GM18861 (cell line): ENCODE results near the gene PKDREJ.

Experiments used
- ATAC-seq: cut with Tn5 transposase; IDR thresholded peaks from one replicate; pipeline ENCODE4 v1.9.1; 2021; ENCODE audit not compliant: unreplicated experiment

Gene PKDREJ

DNA sequence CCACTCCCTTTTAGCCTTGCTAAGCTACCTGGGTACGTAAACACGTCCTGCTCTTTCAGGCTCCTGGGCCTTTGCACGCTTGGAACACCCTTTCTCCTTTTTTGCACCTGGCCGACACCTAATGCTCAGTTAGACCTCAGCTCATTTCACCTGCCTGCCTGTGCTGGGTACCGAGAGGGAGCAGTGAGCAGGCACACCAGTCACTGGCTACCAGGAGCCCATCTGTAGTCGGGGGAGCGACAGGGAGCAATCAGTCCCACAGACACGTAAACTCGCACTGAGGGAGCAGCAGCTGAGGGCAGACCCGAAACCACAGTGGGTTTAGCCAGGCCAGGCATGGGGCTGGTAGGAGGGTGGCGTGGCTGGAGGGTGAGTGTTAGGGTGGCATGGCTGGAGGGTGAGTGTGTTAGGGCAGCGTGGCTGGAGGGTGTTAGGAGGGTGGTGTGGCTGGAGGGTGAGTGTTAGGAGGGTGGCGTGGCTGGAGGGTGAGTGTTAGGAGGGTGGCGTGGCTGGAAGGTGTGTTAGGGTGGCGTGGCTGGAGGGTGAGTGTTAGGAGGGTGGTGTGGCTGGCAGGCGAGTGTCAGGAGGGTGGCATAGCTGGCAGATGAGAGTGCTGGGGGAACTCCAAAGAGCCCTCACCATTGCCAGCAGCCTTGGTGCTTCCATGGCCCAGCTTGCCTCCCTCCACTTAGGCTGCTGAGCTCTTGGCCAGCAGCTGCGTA, 27.1 kb upstream of the PKDREJ start:
- no peak for ATAC-seq

DNA sequence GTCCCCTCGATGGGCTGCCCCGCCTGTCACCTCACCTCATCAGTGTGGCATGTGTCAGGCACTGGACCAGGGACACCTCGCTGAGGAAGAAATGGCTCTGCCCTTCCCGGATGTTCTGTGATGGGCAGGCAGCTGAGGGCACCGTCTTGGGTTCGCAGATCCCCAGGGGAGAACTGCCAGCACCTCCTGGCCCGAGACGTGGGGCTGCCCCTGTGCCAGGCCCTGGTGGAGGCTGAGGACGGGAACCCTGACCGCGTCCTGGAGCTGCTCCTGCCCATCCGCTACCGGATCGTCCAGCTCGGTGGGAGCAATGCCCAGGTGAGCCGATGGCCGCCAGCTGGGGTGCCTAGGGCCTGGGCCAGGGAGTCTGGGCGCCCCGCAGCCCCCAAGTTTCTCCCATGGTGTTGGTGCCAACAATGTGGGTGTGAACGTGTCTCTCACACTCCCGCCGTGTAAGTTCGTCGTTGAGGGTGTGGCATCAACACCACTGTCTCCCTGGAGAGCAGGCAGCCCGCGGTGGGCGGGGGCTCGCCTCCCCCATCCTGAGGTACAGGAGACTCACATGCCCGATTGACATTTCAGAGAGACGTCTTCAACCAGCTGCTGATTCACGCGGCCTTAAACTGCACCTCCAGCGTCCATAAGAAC, 26.2 kb upstream of the PKDREJ start:
- no peak for ATAC-seq

DNA sequence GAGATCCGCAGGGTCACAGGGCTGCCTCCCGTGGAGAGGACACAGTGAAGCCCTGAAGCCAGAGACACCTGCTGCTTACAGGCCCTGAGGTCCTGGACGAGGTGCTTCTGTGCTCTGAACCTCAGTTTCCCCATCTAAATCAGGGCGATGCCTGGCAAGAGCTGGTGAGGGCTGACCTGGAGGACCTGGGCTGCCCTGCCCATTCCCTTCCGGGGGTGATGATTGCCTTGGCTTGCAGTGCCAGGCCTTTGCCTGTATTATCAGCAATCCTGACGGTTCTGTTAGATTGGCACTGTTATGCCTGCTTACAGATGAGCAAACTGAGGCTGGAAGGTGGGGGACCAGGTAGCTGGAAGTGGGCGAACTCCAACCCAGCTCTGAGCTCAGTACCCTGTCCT, 25.7 kb upstream of the PKDREJ start:
- ATAC-seq = no peak

DNA sequence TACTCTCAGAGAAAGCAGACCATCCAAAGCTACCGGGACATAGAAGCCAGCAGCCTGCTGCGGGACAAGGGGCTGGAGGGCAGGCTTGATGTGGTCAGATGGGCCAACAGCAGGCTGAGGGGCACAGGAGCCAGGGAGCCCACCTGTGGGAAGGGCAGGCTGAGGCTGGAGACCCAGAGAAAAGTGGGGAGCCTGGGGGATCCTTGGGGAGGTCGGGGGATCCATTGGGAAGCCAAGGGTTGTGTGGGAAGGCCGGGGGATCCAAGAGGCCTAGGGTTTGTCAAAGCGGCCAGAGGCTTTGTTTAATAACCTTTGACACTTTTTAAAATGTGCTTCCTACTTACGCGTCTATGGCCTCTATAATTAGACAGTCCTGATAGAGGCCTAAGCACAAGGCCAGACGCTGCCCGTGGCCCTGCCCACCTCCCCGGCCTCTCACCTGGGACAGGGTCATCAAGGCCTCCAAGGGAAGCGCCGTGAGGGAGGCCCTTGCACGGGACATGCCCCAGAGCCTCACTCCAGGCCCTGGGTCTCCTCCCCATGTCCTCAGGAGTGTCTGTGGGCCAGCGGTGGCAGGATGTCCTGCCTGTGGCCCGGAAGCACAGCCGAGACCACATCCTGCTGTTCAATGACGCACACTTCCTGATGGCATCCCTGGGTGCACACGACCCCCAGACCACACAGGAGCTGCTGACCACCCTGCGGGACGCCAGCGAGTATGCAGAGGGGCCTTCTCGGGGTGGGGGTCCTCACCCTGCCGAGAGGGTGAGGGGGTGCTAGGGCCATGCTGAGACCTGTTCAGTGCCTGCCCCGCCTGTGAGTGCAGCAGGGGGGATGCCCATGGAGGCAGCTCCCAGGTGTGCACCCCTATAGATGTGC, 25.0 kb upstream of the PKDREJ start:
- ATAC-seq = peak; percentile 60

DNA sequence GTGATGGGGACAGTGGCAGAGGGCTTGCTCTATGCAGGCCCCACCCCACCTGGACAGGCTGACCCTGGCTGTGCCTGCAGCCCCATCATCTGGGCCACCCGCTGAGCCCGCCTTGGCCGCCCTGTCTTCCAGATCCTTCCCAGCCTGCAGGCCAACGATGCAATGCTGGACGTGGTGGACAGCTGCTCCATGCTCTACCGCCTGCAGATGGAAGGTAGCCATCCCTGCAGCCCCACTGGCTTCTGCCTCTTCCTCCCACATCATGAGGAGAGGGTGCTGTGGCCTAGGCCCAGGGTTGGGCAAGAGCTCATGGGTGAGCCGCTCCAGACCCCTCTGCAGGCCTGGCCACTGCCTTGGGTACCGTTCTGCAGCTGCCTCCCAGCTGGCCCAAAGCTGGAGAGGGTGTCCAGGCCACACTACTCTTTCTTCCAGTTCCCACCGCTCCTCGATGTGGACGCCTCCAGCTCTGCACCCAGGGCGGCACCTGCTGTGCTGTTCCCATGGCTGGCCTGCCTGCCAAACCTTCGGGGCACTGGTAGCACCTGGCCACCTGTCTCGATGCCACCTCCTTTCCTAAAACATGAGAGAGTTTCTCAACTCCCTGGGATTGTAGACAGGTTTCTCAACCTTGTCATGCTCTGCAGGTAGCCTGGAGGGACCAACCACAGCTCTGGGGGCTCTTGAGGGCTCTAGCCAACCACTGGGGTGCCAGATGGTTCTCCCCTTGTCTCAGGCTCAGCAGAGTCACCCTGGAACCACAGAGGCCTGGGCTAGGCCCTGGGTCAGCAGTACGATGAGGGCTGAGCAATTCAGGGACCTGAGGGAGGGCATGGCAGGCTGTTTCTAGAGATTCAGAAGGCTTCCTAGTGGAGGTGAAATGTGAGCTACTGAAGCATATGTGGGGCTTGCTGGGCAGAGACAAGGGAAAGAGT, 24.1 kb upstream of the PKDREJ start:
- no peak for ATAC-seq

DNA sequence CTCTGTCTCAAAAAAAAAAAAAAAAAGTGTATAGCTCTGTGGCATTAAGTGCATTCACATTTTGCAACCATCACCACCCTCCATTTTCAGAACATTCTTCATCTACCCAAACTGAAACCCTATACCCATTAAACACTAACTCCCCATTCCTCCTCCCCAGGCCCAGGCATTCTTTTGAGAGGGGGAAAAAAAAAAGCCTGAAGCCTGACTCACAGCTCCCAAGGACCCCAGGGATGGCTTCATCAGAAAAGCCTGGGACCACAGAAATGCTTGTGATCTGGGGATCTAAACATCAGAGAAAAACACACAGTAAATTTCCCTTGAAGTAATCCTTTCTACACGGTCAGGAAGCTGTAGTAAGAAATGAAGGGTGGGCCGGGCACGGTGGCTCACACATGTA, 22.9 kb upstream of the PKDREJ start:
- no peak for ATAC-seq

DNA sequence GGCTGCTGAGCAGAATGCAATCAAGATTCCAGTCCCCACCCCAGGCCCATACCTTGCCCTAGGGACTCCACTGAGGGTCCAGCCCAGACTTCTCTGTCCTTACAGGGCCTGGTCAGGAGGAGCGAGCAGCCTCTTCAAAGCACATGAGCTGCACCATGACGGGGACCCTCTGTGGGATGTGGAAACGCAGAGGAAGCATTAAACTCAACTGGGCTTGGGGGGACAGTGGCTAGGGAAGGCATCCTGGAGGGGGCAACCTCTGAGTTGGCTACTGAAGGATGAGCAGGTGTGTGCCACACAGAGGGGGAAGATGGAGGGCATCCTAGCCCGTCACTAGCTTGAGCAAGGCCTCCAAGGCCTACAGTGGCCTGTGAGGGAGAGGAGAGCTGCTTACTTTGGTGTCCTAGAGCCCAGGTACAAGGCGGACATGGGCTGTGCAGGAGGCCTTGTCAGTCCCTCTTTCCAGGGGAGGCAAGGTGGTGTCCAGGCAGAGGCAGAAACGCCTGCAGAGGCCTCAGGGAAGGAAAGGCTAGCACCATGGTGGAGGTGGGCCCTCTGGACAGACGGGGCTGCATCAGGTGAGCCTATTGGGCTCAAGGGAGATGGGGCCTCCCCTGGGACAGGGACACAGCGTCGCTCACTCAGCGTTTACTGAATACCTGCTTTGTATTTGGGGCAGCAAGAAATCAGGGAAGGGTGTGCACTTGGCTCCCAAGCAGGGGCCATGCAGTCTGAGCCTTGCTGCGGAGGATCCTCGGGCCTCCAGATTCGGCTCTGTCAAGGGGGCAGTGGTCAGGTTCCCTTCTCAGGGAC, 18.9 kb upstream of the PKDREJ start:
- ATAC-seq = no peak

DNA sequence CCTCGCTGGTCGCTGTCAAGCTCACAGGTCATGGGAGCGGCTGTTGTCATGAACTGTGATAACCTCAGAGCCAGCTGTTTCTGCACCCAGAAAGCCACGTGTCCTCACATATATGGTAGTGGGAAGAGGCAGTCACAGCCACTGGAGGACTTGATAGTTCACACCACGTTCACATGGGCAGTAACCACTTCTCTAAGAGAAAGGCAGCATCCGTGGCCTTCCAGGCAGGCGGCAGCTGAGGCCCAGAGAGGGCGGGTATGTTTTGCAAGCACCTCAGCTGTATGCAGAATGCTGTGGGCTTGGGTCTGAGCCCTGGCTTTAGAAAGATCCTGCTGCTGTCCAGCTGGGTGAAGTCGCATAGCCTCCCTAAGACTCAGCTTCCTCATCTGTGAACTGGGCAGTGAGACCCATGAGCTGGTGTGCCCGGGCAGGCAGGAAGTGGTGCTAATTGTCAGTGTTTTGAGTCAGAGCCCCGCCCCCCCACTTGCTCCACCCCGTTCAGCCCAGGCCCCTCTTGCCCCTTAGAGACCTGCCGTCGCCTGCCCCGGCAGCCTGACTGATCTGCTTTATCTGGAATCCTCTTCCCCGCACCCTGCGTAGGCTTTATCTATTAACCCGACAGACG, 18.0 kb upstream of the PKDREJ start:
- ATAC-seq = no peak

DNA sequence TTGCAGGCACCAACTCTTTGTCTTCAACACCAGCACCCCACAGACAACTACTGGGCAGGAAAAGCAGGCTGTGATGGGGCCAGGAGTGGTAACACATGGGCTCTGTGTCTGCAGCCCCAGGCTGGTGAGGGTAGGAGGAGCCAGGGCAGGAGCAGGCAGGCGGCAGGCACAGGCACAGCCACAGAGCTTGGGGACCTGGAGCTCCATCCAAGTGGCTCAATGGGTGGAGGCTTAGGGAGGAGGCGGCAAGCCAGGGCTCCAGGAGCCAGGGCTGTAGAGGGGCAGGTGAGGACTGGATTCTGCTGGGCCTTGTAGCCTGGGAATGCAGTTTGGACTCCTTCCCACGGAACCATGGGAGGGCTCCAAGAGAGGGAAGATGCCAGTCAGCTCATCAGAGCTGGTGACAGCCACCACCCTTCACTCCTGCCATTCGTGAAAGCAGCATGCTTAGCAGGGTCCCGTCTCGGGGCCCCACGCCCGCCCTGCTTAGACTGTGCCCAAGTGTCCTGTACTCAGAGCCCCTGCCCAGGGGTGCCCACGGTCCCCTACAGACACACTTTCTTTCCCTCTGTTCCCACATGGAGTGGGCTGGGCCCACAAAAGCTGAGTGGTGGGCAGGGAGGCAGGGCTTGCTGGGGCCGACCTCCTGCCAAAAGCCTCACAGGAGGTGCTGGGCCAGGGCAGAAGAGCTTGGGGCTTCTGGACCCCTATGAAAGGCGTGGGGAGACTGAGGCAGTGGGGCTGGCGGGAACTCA, 17.1 kb upstream of the PKDREJ start:
- ATAC-seq = no peak

DNA sequence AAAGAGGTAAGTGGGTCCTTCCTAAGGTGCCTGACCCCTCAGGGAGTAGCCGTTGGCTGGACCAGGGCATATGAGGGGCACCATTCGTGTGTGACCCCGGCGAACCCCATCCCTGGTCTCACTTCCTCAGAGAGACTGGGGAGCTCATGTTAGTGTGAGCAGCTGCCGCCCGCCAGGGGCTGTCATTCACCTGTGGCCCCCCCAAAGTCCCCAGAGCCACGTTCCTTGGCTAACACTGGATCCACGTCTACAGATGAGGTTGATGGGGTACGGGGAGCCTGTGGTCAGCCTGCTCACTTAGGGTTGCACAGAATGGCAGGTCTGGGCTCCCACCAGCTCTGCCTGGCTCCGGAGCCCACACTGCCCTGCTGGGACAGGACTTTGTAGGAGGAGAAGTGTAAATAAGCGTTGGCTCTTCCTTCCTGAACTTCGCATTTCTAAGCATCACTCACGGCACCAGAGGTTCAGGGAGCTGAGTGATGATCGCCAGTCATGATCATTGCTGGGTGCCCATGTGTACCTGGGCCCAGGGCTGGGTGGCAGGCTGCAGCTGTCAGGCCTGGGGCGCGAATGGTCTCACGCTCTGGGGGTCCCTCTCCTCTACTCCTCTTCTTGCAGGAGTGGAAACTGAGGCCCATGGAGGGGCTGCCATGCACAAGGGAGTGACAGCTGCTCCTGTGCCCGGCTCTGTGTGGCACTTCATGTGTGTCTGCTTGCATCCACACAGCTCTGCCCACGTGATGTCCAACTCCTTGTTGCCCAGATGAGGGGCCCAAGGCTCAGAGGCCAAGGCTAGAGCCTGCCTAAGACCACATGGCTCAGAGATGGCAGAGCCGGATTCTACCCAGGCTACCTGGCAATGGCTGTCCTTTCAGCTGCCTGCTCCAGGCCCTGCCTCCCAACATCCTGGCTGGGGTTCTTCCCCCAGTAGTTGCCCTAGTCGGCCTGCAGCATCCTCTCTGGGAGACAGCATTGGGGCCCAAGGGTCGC, 15.8 kb upstream of the PKDREJ start:
- no peak for ATAC-seq

DNA sequence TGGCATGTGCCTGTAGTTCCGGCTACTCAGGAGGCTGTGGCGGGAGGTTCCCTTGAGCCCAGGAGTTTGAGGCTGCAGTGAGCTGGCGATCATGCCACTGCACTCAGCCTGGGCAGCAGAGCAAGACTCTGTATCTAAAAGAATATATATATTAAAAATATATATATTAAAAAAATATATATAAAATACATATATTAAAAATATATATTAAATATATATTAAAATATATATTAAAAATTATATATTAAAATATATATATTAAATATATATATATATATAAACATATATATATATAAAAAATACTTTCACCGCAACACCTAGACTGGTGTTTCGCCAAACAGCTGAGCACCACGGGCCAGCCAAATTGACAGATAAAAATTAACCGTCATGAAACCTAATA, 13.4 kb upstream of the PKDREJ start:
- ATAC-seq = no peak

DNA sequence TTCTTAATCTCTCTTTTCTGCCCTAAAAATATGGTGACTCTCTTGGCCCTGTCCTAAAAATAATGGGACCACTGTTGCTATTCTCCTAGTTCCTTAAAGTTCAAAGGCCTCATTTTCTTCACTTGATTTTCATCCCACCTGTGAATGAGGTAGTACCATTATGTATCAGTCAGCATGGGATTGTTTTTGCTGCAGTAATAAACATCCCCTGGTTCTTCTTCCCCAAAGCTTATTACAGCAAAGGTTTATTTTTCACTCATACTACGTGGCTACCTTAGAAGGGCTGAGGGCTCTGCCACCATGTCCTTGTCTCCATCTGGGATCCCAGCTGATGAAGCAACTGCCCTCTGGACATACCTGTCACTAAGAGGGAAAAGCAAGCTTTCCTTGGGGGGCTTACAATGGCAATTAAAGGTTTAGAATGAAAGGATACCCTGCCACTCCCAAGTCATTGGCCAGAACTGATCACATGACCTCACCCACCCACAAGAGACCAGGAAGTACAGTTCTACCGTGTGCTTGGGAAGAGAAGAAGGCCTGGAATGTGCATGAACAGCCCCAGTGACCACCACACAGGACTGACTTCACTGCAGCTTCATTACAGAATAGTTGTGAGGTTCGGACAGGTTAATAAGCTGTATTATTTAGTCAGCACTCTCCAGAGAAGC, 12.4 kb upstream of the PKDREJ start:
- ATAC-seq = no peak

DNA sequence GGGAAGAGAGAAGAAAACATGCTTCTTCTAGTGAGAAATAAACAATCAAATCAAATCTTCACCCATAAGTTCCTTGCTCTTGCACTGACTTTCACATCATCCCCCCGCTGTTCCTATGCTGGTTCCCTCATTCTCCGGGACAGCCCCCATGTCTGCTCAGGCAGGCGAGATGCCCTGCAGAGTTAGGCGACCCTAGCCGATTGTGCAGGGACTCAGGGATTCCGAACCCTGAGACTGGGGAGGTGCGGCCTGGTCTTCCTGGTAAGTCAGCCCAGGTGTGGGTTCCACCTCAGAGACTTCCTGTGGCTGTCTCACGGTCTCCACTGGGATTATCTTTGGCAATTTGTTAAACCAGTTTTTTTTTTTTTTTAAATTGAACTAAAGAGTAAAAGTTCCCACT, 11.2 kb upstream of the PKDREJ start:
- ATAC-seq = no peak

DNA sequence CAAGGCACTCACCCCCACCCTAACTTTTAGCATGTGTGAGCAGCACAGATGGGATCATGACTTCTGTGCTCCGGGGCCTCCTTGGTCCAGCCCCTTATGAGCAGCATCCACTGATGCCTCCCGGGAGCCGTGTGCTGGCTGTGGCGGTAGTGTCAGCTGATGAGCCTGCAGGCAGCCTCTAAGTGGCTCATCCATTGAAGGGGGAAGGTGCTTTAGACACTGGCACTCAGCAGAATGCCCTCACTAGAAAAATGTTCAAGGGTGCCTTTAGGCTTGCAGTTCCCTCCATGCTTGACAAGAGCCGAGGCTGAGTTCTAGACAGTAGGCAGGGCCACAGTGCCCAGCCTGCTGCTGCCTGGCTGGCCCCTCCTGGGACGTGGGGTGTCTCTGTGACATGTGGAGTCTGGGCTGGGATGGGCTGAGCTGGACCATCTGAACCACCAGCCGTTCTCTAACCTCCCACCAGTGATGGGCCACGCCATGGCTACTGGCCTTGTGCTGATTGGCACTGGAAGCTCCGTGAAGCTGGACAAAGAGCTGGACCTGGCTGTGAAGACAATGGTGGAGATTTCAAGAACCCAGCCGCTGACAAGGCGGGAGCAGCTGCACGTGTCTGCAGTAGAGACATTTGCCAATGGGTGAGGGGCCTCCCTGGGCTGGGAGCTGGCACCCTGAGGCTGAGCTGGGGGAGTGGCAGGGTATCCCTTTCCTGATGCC, 10.4 kb upstream of the PKDREJ start:
- ATAC-seq = no peak

DNA sequence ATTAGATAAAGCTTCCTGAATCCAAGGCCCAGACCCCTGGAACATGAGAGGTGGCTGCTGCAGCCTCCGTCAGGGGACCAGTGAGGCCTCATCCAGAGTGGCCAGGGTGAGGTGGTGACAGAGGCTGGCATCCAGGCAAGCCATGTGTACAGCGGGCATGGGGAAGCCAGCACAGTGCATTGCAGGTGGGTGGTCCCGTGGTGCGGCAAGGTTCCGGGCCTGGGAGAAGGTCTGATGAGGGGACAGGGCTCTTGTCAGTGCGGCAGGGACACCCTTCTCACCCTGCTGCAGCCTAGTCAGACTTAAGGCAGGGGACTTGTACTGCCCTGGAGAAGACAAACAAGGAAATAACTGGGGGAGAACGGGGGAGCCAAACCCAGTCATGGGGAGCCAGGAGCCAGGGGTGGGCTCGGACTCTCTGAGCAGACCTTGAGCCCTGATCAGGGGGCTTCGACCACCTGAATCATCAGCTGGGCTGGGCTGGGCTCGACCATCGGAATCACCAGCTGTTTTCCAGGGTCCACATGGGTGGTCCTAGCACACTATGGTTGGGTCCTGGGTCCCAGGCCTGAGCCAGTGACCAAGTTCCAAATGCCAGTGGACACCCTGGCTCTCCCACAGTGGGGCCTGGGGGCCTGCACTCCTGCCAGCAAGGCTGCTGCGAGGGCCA, 9.8 kb upstream of the PKDREJ start:
- no peak for ATAC-seq

DNA sequence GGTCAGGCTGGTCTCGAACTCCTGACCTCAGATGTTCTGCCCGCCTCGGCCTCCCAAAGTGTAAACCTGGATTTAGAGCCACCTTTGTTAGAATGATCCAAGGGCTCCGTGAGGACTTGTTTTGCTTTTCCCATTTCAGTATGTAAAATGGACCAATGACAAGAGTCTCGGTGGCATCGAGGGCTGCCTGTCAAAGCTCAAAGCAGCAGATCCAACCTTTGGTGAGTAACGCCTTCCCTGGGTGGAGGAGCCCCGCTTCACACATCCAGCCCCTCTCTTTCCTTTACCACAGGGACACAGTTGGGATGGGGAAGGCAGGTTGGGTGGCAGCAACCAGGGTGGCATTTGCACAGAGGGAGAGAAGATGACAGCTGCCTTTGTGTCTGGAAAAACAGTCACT, 9.1 kb upstream of the PKDREJ start:
- ATAC-seq = no peak
